Raji (cell line): Measurements from ENCODE around the gene TC2N.

Experiments used
- POLR2A ChIP-seq: IDR thresholded peaks from 2 replicates; pipeline ENCODE4 v1.6.1; 2011; ENCODE audit warnings: low read depth, low read length, control low read depth; ENCODE audit not compliant: insufficient read depth

Gene TC2N

GRCh38 chr14:91867316-91867988, at the start of gene TC2N:
Gene TC2N, minus strand, starts transcription at chr14:91867536. Its CDS starts 53,767 bp downstream, at chr14:91813769.
- no peak for TF ChIP-seq POLR2A

GRCh38 chr14:91912035-91912434, 44.7 kb upstream of the TC2N start:
- no peak for TF ChIP-seq POLR2A

- no peak for TF ChIP-seq POLR2A
Observed at GRCh38 chr14:91911474-91912032, 44.2 kb upstream of the TC2N start.

DNA sequence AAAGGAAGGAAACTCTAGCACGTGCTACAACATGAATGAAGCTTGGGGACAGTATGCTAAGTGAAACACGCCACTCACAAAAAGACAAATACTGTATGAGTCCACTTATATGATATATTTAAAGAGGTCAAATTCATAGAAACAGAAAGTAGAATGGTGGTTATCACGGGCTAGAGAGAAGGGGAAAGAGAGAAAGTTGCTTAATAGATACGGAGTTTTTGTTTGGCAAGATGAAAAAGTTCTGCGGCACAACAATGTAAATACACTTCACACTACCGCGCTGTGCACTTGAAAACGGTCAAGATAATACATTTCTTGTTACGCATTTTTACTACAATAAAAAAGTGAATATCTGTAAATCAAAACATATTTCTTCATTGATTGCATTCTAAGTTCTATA, 42.9 kb upstream of the TC2N start:
- TF ChIP-seq POLR2A = no peak

- TF ChIP-seq POLR2A = no peak
Observed at GRCh38 chr14:91906374-91906773, 39.0 kb upstream of the TC2N start.

- no peak for TF ChIP-seq POLR2A
Observed at GRCh38 chr14:91904956-91905645, 37.8 kb upstream of the TC2N start.

DNA sequence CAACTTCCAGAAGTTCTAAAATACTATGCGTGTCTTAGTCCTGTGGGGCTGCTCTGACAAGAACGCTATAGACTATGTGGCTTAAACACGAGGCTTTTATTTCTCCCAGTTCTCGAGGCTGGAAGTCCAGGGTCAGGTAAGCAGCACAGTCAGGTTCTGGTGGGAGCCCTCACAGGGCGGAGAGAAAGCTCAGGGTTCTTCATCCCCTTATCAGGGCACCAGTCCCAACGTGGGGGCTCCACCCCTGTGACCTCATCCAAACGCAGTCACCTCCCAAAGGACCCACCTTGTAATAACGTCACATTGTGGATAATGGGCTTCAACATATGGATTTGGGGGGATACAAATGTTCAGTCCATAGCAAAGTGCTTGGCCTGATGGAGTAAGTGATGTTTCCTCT, 37.1 kb upstream of the TC2N start:
- TF ChIP-seq POLR2A = no peak

DNA sequence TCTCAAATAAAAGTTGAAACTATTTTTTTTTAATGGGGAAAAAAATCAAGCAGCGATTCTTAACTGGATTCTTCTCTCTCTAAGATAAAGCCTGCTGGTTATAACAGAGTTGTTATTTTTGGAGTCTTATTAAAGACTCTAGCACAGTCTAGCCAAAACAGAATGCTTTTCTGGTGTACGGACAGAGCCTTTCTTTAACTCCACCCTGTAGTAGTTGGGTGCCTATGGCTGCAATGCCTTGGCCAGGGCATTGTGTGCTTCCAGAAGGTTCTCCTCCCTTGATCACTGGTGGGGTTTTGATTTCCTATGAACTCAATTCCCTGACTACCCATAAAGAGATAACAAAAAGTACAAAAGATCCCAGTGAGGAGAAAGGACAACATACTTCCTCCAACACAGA, 35.7 kb upstream of the TC2N start:
- TF ChIP-seq POLR2A = no peak

DNA sequence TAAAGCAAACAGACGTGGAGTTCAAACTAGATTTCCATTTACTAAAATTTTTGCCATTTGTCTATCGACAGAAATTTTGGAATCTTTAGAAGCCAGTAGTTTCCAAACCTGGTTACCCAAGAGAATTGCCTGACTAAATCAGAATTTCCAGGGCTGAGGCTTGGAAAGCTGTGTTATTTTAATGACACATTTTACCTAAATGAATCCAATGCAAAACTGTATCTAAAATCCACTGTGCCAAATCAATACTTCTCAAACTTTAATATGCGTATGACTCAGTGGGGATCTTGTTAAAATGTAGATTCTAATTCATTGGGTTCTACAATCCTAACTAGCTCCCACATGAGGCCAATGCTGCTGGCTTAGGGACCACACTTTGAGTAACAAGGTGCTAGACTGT, 35.0 kb upstream of the TC2N start:
- TF ChIP-seq POLR2A = no peak

- TF ChIP-seq POLR2A = no peak
Observed at GRCh38 chr14:91901449-91902226, 34.3 kb upstream of the TC2N start.

DNA sequence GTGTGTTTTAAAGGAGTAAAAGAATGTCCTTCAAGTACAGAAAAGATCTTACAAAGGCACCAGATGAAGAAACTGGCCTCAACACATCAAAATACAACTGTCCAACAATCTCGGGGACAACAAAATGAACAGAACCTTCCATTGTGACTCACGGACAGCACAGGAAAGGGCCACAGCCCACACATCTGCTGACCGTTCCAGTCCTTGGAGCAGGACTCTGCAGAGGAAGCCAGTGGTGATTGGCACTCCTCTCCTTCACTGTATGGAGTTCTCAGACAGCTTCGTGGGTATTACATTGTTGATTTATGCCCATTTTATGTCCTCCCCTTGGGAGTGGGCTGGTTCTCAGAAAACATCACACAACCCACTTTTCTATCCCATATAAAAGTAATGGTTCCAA, 32.5 kb upstream of the TC2N start:
- TF ChIP-seq POLR2A = no peak

DNA sequence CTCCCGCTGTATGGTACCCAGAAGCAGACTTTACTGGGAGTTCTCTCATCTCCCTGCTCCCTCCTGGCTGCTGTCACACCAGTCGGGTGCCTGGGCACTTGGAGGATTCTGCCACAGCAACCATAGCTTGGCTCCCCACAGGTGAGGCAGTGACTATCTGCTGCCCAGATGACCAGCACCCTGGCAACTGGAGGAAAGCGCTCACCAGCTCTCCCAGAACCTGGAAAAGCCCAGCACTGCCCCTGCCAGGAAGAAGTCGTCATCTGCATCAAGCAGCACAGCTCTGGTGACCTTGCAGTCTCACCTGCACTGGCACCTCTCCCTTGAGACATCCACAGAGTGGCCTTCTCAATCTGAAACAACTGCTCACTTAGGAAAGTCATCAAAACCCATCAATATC, 31.9 kb upstream of the TC2N start:
- TF ChIP-seq POLR2A = no peak

DNA sequence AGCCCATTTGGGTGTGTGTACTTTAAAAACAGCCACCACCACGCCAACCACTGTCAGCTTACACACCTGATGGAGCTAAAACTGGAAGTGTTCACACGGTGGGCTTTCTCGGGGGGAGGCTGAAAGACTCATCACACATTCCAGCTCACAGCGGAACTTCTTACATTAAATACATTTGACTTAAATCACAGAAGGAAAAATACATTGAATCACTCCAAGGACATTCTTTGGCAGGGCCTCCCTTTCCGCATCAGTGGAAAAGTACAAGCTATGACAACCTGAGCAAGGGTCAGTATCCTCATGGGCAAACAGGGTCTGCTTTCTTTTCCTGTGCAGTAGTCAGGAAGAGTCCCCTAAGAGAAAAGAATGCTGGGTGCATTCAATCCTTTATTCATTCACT, 31.0 kb upstream of the TC2N start:
- no peak for TF ChIP-seq POLR2A

DNA sequence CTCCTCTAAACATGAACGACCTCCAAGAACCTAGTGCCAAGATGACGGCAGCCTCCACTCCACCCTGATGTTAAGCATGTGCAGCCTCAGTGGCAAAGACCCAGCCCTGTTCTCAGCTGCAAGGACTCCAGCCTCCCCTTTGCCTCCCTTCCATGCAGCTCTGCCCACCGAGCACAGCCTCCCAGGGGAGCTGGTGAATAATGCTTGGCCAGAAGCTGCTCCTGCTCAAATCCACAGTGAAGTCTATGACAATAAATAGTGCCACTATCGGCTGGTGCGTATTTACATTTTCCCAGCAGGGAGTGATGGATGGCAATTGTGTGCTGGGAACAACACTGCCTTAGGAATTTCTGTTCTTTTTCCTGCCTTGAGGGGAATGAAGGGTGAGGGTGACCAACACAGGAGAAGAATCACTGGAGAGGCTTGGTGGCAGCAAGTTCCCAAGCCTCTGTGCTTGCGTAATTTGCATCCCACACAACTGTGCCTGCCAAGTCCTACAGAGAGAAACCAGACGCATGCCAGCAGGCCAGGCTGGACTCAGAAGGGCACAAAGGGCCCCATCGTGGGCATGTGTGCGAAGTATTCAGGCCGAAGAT, 29.9 kb upstream of the TC2N start:
- TF ChIP-seq POLR2A = no peak

DNA sequence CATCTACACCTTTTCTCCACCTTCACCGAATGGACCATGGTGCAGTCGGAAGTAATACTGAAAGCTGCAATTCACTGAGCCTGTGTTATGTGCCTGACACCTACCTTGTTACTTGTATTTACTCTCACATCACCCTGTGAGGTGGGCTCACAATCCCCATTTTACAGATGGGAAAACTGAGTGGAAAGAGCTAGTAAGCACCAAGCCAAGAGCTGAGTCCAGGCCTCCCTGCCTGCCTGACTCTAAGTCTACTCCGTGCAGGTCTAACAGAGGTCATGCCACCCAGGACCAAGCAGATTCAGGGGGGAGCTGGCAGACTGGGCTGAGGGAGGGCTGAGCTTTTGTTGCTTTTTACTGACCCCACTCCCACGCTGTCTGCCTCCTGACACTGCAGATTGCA, 29.1 kb upstream of the TC2N start:
- no peak for TF ChIP-seq POLR2A

DNA sequence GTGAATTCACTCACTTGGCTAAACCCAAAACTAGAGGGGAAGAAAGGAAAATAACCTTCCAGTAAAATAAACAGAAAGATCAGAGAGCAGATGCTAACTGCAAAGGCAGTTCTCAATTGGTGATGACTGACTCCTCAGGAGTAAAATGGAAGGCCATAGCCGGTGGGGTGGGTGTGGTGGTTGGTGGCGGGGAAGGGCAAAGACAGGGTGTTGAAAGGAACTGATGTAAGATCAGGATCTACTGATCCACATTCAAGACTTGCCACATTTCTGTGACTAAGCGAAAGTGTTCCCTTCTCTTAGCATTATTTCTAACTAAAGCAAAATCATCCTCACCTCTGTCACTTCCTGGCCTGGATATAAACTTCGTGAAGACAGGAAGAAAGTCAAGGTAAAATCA, 26.3 kb upstream of the TC2N start:
- no peak for TF ChIP-seq POLR2A

DNA sequence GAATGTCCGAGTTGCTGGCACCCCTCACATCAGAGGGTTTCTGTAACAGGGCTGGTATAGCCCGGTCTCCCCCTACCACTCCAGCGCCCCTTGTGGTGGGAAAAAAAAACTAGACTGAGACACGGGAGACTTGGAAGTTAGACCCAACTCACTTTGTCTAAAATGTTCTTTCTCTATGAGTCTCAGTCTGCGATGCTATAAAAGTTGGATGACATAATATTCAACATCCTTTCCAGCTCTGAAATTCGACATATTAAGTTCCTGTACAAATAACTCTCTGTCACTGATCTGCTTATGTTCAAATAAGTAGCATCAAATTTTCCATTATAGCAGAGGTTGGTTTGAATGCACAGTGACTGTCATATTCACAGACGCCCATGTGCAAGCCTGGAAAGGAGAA, 25.7 kb upstream of the TC2N start:
- no peak for TF ChIP-seq POLR2A
